C4-2B (cell line): ENCODE results near the gene SLFN5.

Experiments
- H3K27ac ChIP-seq: fragments of 450-650 bp; 2 replicates; pipeline ENCODE4 v1.5.1; 2017
- ZFX ChIP-seq: fragments of 450-650 bp; IDR thresholded peaks from 2 replicates; pipeline ENCODE4 v1.6.1; 2017
- TF ChIP-seq, protein P1 (sequence below): fragments of 450-650 bp; conservative IDR thresholded peaks from 2 replicates; pipeline ENCODE4 v1.5.1; 2017; ENCODE audit warnings: mild to moderate bottlenecking

Gene SLFN5

DNA sequence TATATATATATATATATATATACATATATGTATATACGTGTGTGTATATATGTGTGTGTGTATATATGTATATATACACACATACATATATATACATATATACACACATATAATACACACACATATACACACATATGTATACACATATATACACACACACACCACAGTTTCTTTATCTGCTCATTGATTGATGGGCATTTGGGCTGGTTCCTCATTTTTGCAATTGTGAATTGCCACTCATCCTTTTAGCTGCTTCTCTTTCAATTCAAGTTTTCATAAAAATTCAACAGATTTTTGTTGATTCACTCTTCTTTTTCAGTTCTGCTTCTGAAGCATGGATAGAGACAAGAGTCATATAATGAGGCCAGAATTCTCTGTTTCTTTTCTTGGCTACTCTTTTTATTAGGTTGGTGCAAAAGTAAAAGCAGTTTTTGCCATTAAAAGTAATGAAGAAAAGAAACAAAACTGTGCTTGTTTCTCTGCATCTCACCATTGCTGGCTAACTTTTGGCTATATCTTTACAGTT lies 44.5 kb downstream of the SLFN5 start:
- H3K27ac ChIP-seq, result no peak overlapping the region
- TF ChIP-seq, protein P1, sequence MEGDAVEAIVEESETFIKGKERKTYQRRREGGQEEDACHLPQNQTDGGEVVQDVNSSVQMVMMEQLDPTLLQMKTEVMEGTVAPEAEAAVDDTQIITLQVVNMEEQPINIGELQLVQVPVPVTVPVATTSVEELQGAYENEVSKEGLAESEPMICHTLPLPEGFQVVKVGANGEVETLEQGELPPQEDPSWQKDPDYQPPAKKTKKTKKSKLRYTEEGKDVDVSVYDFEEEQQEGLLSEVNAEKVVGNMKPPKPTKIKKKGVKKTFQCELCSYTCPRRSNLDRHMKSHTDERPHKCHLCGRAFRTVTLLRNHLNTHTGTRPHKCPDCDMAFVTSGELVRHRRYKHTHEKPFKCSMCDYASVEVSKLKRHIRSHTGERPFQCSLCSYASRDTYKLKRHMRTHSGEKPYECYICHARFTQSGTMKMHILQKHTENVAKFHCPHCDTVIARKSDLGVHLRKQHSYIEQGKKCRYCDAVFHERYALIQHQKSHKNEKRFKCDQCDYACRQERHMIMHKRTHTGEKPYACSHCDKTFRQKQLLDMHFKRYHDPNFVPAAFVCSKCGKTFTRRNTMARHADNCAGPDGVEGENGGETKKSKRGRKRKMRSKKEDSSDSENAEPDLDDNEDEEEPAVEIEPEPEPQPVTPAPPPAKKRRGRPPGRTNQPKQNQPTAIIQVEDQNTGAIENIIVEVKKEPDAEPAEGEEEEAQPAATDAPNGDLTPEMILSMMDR, result no peak
- TF ChIP-seq ZFX, result no peak

DNA sequence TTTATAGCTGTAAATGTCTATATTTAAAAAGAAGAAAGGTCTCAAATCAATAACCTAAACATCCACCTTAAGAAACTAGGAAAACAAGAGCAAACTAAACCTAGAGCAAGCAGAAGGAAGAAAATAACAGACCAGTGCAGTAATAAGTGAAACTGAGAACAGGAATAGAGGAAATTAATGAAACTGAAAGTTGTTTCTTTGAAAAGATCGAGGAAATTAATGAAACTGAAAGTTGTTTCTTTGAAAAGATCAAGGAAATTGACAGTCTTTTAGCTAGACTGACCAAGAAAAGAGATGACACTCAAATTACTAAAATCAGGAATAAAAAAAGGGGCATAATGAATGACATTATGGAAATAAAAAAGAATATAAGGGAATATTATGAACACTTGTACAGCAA lies 46.4 kb downstream of the SLFN5 start:
- no peak for TF ChIP-seq ZFX
- TF ChIP-seq, protein P1, result no peak
- no peak overlapping the region for H3K27ac ChIP-seq

DNA sequence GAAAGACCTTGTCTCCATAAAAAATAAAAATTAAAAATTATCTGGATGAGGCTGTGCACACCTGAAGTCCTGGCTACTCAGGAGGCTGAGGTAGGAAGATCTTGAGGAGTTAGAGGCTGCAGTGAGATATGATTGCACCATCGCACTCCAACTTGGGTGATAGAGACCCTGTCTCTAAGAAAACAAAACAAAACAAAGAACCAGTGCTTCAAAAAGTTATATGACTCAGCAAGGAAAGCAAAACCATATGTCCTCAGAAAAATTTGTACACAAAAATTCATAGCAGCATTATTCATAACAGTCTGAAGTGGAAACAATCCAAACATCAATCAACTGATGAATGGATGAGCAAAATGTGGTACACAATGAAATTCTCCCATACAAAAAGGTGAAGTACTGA lies 48.9 kb downstream of the SLFN5 start:
- TF ChIP-seq ZFX, result no peak
- TF ChIP-seq, protein P1, result no peak
- H3K27ac ChIP-seq, result no peak overlapping the region

DNA sequence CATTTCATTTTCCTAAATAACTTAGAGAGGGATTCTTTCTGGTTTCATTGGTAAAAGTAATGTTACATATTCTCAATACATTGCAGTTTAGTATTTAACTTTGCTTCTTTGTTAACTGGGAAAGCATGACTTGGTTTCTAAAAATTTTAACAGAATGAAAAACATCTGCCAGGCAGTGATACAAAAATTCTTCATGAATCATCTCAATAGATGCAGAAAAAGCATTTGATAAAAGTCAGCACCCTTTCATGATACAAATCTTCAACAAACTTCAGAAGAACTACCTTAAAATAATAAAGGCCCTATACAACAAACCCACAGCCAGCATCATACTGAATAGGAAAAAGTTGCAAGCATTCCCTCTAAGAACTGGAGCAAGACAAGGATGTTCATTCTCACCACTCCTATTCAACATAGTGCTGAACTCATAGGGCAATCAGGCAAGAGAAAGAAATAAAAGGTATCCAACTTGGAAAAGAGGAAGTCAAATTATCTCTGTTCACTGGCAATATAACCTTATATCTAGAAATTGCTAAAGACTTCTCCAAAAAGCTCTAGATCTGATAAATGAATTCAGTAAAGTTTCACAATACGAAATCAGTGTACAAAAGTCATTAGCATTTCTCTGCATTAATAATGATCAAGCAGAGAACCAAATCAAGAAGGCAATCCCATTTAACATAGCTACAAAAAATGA lies 50.4 kb downstream of the SLFN5 start:
- TF ChIP-seq, protein P1, result no peak
- TF ChIP-seq ZFX, result no peak
- no peak overlapping the region for H3K27ac ChIP-seq

DNA sequence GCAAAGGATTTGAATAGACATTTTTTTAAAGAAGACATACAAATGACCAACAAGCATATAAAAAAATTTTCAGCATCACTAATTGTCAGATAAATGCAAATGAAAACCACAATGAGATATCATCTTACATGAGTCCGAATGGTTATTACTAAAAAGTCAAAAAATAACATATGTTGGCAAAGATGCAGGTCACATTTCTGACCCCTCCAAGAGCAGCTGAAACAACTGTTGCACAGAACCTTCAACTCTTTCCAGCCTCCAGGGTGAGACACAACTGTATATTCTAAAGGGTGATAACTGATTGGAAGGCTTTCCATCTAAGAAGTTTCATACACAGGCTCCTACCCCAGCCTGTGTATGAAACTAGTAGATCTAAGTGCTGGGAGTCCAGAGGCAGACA lies 51.9 kb downstream of the SLFN5 start:
- TF ChIP-seq ZFX, result no peak
- TF ChIP-seq, protein P1, result no peak
- no peak overlapping the region for H3K27ac ChIP-seq

DNA sequence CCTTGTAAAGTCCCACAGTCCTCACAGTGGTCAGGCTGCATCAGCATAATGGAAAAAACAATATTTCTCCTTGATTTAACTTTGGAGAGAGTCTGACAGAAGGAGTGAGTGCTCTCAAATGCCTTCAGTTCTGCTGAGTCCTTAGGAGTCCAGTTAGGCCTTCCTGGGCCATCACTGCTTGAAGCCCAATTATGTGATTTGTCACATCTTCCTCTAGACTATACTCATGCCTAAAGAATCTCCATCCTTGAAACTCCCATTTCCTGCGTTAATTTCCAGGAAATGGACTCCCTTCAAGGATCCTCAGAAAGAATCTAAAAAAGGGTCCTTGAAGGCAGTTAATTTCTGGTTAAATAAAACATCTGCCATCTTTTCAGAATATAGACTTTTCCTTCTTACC lies 52.8 kb downstream of the SLFN5 start:
- TF ChIP-seq, protein P1, result no peak
- no peak for TF ChIP-seq ZFX
- no peak overlapping the region for H3K27ac ChIP-seq

DNA sequence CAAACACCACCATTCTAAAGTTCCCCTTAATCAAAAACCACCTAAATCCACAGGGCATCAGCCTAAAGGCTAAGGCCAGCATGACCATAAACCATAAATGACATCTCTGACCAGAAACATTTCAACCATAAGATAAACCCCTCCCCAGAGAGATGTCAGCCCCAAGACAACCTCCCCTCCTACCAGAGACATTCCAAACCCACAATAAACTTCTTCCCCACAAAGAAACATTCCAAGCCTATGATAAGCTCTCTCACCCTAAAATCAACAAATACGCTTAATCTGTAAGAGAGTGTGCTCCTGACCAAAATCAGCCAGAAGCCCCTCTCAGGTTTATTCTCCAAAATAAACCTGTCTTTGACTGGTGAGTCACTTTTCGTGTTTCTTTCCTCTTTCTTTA lies 54.8 kb downstream of the SLFN5 start:
- H3K27ac ChIP-seq, result no peak overlapping the region
- no peak for TF ChIP-seq ZFX
- TF ChIP-seq, protein P1, result no peak
